ENCODE results near the gene CIBAR2. TPM values are rescaled to one million over a fixed set of nuclear protein-coding genes. Genes with fewer than 3 reads are reported as not detected.
A peak's percentile ranks its signal among the peaks of the same experiment; 100 is the strongest.

The CIBAR2 gene
- total RNA-seq, 1 donor from 2014 or later = not detected

- H3K36me3 ChIP-seq = no peaks in the 10 kb centered on the region
- peak overlapping the region; percentile 40 for H3K27ac ChIP-seq (replicated peaks)
- no peak for TF ChIP-seq CTCF (IDR thresholded peaks at IDR 0.05; ENCODE audit: borderline replicate concordance)
- DNase-seq = no peak
- no peaks in the 10 kb centered on the region for H3K9me3 ChIP-seq (replicated peaks)
- intact Hi-C loops (cut with micrococcal nuclease) = no loop called here
- no peak overlapping the region for H3K4me3 ChIP-seq
- H3K27me3 ChIP-seq (ENCODE audit: low read depth) = no peaks in the 10 kb centered on the region
- peaks cover 74% of the 10 kb centered on the region for H3K4me1 ChIP-seq
These were observed 26.8 kb upstream of the CIBAR2 start for GRCh38 chr16:85138825-85139627.

- TF ChIP-seq CTCF (IDR thresholded peaks at IDR 0.05; ENCODE audit: borderline replicate concordance) = no peak
- no peaks in the 10 kb centered on the region for H3K9me3 ChIP-seq (replicated peaks)
- H3K4me1 ChIP-seq = peaks cover 70% of the 10 kb centered on the region
- H3K36me3 ChIP-seq = no peaks in the 10 kb centered on the region
- no peak for DNase-seq
- H3K27ac ChIP-seq (replicated peaks) = peak overlapping the region; percentile 86
- peak overlapping the region; percentile 56 for H3K4me3 ChIP-seq
- H3K27me3 ChIP-seq (ENCODE audit: low read depth) = no peaks in the 10 kb centered on the region
- intact Hi-C loops (cut with micrococcal nuclease) = no loop called here
These were observed 26.0 kb upstream of the CIBAR2 start for GRCh38 chr16:85138073-85138824.

- Histone ChIP-seq H3K4me3 (peak overlapping the region; percentile 56), H3K9me3 (replicated peaks) (no peaks in the 10 kb centered on the region), H3K27me3 (ENCODE audit: low read depth) (no peaks in the 10 kb centered on the region), H3K36me3 (no peaks in the 10 kb centered on the region), H3K4me1 (peaks cover 62% of the 10 kb centered on the region), H3K27ac (replicated peaks) (peak overlapping the region; percentile 86)
- DNase-seq = peak; percentile 96
- no peak for TF ChIP-seq CTCF (IDR thresholded peaks at IDR 0.05; ENCODE audit: borderline replicate concordance)
- intact Hi-C loops (cut with micrococcal nuclease) = no loop called here
These were observed 25.2 kb upstream of the CIBAR2 start for GRCh38 chr16:85137323-85138072.

GRCh38 chr16:85136702-85137322 lies 24.5 kb upstream of the CIBAR2 start:
- DNase-seq = peak; percentile 52
- Histone ChIP-seq H3K9me3 (replicated peaks) (no peaks in the 10 kb centered on the region), H3K27me3 (ENCODE audit: low read depth) (no peaks in the 10 kb centered on the region), H3K4me3 (peak overlapping the region; percentile 56), H3K27ac (replicated peaks) (peak overlapping the region; percentile 86), H3K36me3 (no peaks in the 10 kb centered on the region), H3K4me1 (peaks cover 55% of the 10 kb centered on the region)
- TF ChIP-seq CTCF (IDR thresholded peaks at IDR 0.05; ENCODE audit: borderline replicate concordance) = no peak
- intact Hi-C loops (cut with micrococcal nuclease) = no loop called here

GRCh38 chr16:85136213-85136701 lies 24.0 kb upstream of the CIBAR2 start:
- Histone ChIP-seq H3K27ac (replicated peaks) (peak overlapping the region; percentile 86), H3K9me3 (replicated peaks) (no peaks in the 10 kb centered on the region), H3K27me3 (ENCODE audit: low read depth) (no peaks in the 10 kb centered on the region), H3K36me3 (no peaks in the 10 kb centered on the region), H3K4me3 (peak overlapping the region; percentile 56), H3K4me1 (peaks cover 53% of the 10 kb centered on the region)
- no peak for TF ChIP-seq CTCF (IDR thresholded peaks at IDR 0.05; ENCODE audit: borderline replicate concordance)
- intact Hi-C loops (cut with micrococcal nuclease) = no loop called here
- DNase-seq = no peak
